IMR-90 (cell line): ENCODE results near the gene PRRC1. TPM values are rescaled to one million over a fixed set of nuclear protein-coding genes. Genes with fewer than 3 reads are reported as not detected.

ENCODE experiments used
- ATAC-seq: fragments of 200-7000 bp; cut with Tn5 transposase; 2 replicates; pipeline ENCODE4 v1.9.1; 2020; ENCODE audit warnings: low read depth, mild to moderate bottlenecking, moderate library complexity
- BruUV-seq: library from RNA; stranded (reverse); fragments of 400-500 nt; replicated peaks from 2 replicates; lab custom pipeline; 2021; lab: Mats Ljungman, UMichigan
- CTCF ChIA-PET: fragments of 300-600 bp; formaldehyde crosslinking; extraction: SDS; loops from one replicate; lab custom pipeline; 2021; ENCODE audit warnings: antibody characterized with exemption; lab: Yijun Ruan, JAX
- POLR2A ChIA-PET: fragments of 300-600 bp; sonication (Branson Sonifier 250); formaldehyde crosslinking; loops from one replicate; lab custom pipeline; 2022; ENCODE audit warnings: antibody characterized with exemption; ENCODE audit not compliant: unreplicated experiment; lab: Charles Lee
- DNase-seq: peaks from one replicate; pipeline ENCODE4 v3.0.0; 2013
- H2AFZ ChIP-seq: replicated peaks from 2 replicates; pipeline ENCODE3; 2013; ENCODE audit warnings: low read length, mild to moderate bottlenecking; ENCODE audit not compliant: poor library complexity
- H2AK5ac ChIP-seq: 2 replicates; pipeline ENCODE4 v1.6.1; 2013; ENCODE audit warnings: low read depth, low read length, inconsistent platforms
- H2AK9ac ChIP-seq: replicated peaks from 2 replicates; pipeline ENCODE3; 2013; ENCODE audit warnings: mild to moderate bottlenecking, low read depth, low read length, moderate library complexity; ENCODE audit not compliant: poor library complexity
- H2BK120ac ChIP-seq: 2 replicates; pipeline ENCODE4 v1.6.1; 2013; ENCODE audit warnings: low read depth, low read length, inconsistent platforms
- H2BK15ac ChIP-seq: 3 replicates; pipeline ENCODE4 v1.6.1; 2013; ENCODE audit warnings: low read depth, low read length, inconsistent platforms
- H2BK20ac ChIP-seq: 2 replicates; pipeline ENCODE4 v1.6.1; 2013; ENCODE audit warnings: low read depth, mild to moderate bottlenecking, inconsistent platforms, low read length, moderate library complexity
- H2BK5ac ChIP-seq: 2 replicates; pipeline ENCODE4 v1.6.1; 2013; ENCODE audit warnings: mild to moderate bottlenecking, low read depth, low read length, inconsistent platforms; ENCODE audit not compliant: poor library complexity, severe bottlenecking
- H3K14ac ChIP-seq: replicated peaks from 2 replicates; pipeline ENCODE4 v1.6.1; 2013; ENCODE audit warnings: low read depth, low read length, inconsistent platforms
- H3K18ac ChIP-seq: 2 replicates; pipeline ENCODE4 v1.6.1; 2013; ENCODE audit warnings: low read depth, low read length, control low read depth
- H3K23ac ChIP-seq: 2 replicates; pipeline ENCODE4 v1.6.1; 2013; ENCODE audit warnings: low read depth, low read length, inconsistent platforms
- H3K27ac ChIP-seq: 2 replicates; pipeline ENCODE4 v1.5.1; 2013; ENCODE audit warnings: mild to moderate bottlenecking, control low read depth, low read length; ENCODE audit not compliant: insufficient read depth
- H3K27me3 ChIP-seq: 2 replicates; pipeline ENCODE4 v1.6.1; 2013; ENCODE audit warnings: low read length; ENCODE audit not compliant: control insufficient read depth, insufficient read depth
- H3K36me3 ChIP-seq: 2 replicates; pipeline ENCODE4 v1.6.1; 2013; ENCODE audit warnings: low read length, mixed read lengths; ENCODE audit not compliant: control insufficient read depth, insufficient read depth
- H3K4ac ChIP-seq: 2 replicates; pipeline ENCODE4 v1.6.1; 2013; ENCODE audit warnings: low read depth, low read length, inconsistent platforms
- H3K4me1 ChIP-seq: 2 replicates; pipeline ENCODE4 v1.6.1; 2013; ENCODE audit warnings: low read length, mixed read lengths; ENCODE audit not compliant: control insufficient read depth, insufficient read depth
- H3K4me2 ChIP-seq: 2 replicates; pipeline ENCODE4 v1.6.1; 2013; ENCODE audit warnings: low read depth, mild to moderate bottlenecking, control low read depth, low read length, moderate library complexity
- H3K4me3 ChIP-seq: 2 replicates; pipeline ENCODE4 v1.5.1; 2013; ENCODE audit warnings: low read depth, mild to moderate bottlenecking, control low read depth, low read length, moderate library complexity; ENCODE audit not compliant: insufficient read depth
- H3K56ac ChIP-seq: 2 replicates; pipeline ENCODE4 v1.6.1; 2013; ENCODE audit warnings: low read length, inconsistent platforms; ENCODE audit not compliant: insufficient read depth; ENCODE audit errors: extremely low read depth
- H3K79me1 ChIP-seq, 2 experiments: 2 replicates each; pipeline ENCODE4 v1.6.1; 2013; ENCODE audit warnings: low read length in 2 of 2, inconsistent platforms in 1 of 2, low read depth in 1 of 2
- H3K9ac ChIP-seq: 2 replicates; pipeline ENCODE4 v1.6.1; 2013; ENCODE audit warnings: low read depth, low read length, control low read depth
- H3K9me1 ChIP-seq: 2 replicates; pipeline ENCODE4 v1.6.1; 2013; ENCODE audit warnings: low read length, inconsistent platforms; ENCODE audit not compliant: insufficient read depth
- H3K9me3 ChIP-seq: 2 replicates; pipeline ENCODE4 v1.6.1; 2013; ENCODE audit warnings: low read length; ENCODE audit not compliant: control insufficient read depth, insufficient read depth
- H4K20me1 ChIP-seq: 2 replicates; pipeline ENCODE4 v1.6.1; 2013; ENCODE audit warnings: low read length, inconsistent platforms; ENCODE audit not compliant: insufficient read depth
- H4K5ac ChIP-seq: 2 replicates; pipeline ENCODE4 v1.6.1; 2013; ENCODE audit warnings: mild to moderate bottlenecking, low read depth, low read length, control low read depth
- H4K8ac ChIP-seq, 2 experiments: 2 replicates each; pipeline ENCODE4 v1.6.1; 2013; ENCODE audit warnings: low read depth in 2 of 2, low read length in 2 of 2, control low read depth in 1 of 2, inconsistent platforms in 1 of 2
- H4K91ac ChIP-seq: 2 replicates; pipeline ENCODE4 v1.6.1; 2013; ENCODE audit warnings: low read depth, low read length, inconsistent platforms; ENCODE audit not compliant: insufficient read depth
- BHLHE40 ChIP-seq: fragments of 150-350 bp; IDR thresholded peaks from 2 replicates; pipeline ENCODE4 v1.6.1; 2016; ENCODE audit warnings: mild to moderate bottlenecking, low read depth, low read length
- CEBPB ChIP-seq: IDR thresholded peaks from 2 replicates; pipeline ENCODE4 v1.6.1; 2012; ENCODE audit warnings: low read depth, low read length, improper control_type of control experiment
- FOS ChIP-seq: fragments of 150-350 bp; IDR thresholded peaks from 2 replicates; pipeline ENCODE4 v1.6.1; 2016; ENCODE audit warnings: low read depth, low read length
- MAFK ChIP-seq: IDR thresholded peaks from 2 replicates; pipeline ENCODE4 v1.6.1; 2012; ENCODE audit warnings: low read depth, low read length, improper control_type of control experiment
- MAZ ChIP-seq: IDR thresholded peaks from 2 replicates; pipeline ENCODE4 v1.6.1; 2012; ENCODE audit warnings: low read depth, mild to moderate bottlenecking, low read length, improper control_type of control experiment, moderate library complexity, borderline replicate concordance
- MXI1 ChIP-seq: IDR thresholded peaks from 2 replicates; pipeline ENCODE4 v1.6.1; 2012; ENCODE audit warnings: low read depth, mild to moderate bottlenecking, low read length, moderate library complexity, borderline replicate concordance
- NFE2L2 ChIP-seq: fragments of 150-350 bp; IDR thresholded peaks from 2 replicates; pipeline ENCODE4 v1.6.1; 2016; ENCODE audit warnings: low read depth, mild to moderate bottlenecking, low read length
- POLR2A ChIP-seq: IDR thresholded peaks from 2 replicates; pipeline ENCODE4 v1.6.1; 2012; ENCODE audit warnings: mild to moderate bottlenecking, low read depth, low read length
- RCOR1 ChIP-seq: IDR thresholded peaks from 2 replicates; pipeline ENCODE4 v1.6.1; 2012; ENCODE audit warnings: mild to moderate bottlenecking, low read length, improper control_type of control experiment; ENCODE audit not compliant: insufficient replicate concordance
- RFX5 ChIP-seq: IDR thresholded peaks from 2 replicates; pipeline ENCODE4 v1.8.0; 2012; ENCODE audit warnings: low read depth, mild to moderate bottlenecking, low read length, moderate library complexity
- WGBS, 2 experiments: methylation state at CpG; one replicate each; pipeline versions ENCODE4 v1.1.5 to v1.1.7; 2013; ENCODE audit warnings: missing lambda C conversion rate in 2 of 2; ENCODE audit not compliant: insufficient read length in 1 of 2; ENCODE audit errors: extremely low coverage in 2 of 2; 5-methylcytosine and 5-hydroxymethylcytosine counted together
- dilution Hi-C: fragments of 300-500 bp; cut with HindIII; formaldehyde crosslinking; loops from one replicate; pipeline ENCODE4 v1.14.3; 2018; ENCODE audit warnings: low sequenced_read_pairs; ENCODE audit not compliant: unreplicated experiment
- in situ Hi-C: fragments of 300-500 bp; cut with MboI; formaldehyde crosslinking; loops from 3 replicates; pipeline ENCODE4 v1.14.3; 2019; ENCODE audit warnings: low sequenced_read_pairs, inconsistent platforms, mixed read lengths
- intact Hi-C: fragments of 100-400 bp; cut with micrococcal nuclease; formaldehyde crosslinking; loops from 2 replicates; pipeline ENCODE4 v1.10.0; 2022
- polyA plus RNA-seq, 3 experiments: library from polyadenylated mRNA; depleted of rRNA; stranded (reverse); fragments of >200 nt; gene quantifications; 2 replicates each; pipeline ENCODE4 v1.2.3, GENCODE V29; 2012; ENCODE audit warnings: low replicate concordance in 1 of 3
- total RNA-seq: library from RNA; depleted of rRNA; stranded (reverse); fragments of >200 nt; gene quantifications from 2 replicates; pipeline ENCODE4 v1.2.3, GENCODE V29; 2012
- TF ChIP-seq, protein P1 (sequence below): fragments of 150-350 bp; IDR thresholded peaks from 2 replicates; pipeline ENCODE4 v1.6.1; 2017; ENCODE audit warnings: mild to moderate bottlenecking, antibody characterized with exemption, low read length, low read depth
- TF ChIP-seq, protein P2 (sequence below): fragments of 150-350 bp; IDR thresholded peaks from 2 replicates; pipeline ENCODE4 v1.6.1; 2016; ENCODE audit warnings: low read depth, mild to moderate bottlenecking, low read length, moderate library complexity, borderline replicate concordance
- TF ChIP-seq, protein P3 (sequence below): conservative IDR thresholded peaks from 2 replicates; pipeline ENCODE4 v1.5.1; 2012; ENCODE audit warnings: mild to moderate bottlenecking, low read depth, low read length, improper control_type of control experiment

Gene PRRC1
- total and polyA plus RNA-seq, 2 of the 4 experiments (the other 2 are of a cell fraction) = 46.8 to 63.1 TPM

DNA sequence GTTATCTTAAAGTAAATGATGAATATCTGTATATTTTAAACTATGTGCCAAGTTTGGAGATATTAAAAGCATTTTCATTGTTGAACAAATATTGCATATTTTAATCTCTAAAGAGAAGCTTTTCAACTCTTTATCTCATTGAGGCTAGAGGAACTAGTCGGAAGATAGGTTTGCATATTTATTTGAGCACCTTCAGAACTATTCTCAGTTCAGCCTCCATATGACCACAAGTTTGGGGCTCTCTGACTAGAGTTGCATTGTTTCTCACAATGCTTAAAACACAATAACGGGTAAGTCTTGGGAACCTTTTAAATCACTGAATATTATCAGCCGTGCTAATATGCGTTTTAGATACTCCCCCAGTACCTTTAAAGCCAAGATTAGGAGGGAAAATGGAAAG, 84.2 kb downstream of the PRRC1 start:
- H3K27ac ChIP-seq = no peak overlapping the region
- CTCF ChIA-PET = no interaction called here
- H2BK5ac ChIP-seq = no peak overlapping the region

More for the DNA sequence above, 84.2 kb downstream of the PRRC1 start:
- TF ChIP-seq MAFK (no peak), MXI1 (no peak), BHLHE40 (no peak), NFE2L2 (no peak), MAZ (no peak), RFX5 (no peak), CEBPB (no peak), POLR2A (no peak), FOS (no peak), RCOR1 (no peak)
- TF ChIP-seq, protein P1, sequence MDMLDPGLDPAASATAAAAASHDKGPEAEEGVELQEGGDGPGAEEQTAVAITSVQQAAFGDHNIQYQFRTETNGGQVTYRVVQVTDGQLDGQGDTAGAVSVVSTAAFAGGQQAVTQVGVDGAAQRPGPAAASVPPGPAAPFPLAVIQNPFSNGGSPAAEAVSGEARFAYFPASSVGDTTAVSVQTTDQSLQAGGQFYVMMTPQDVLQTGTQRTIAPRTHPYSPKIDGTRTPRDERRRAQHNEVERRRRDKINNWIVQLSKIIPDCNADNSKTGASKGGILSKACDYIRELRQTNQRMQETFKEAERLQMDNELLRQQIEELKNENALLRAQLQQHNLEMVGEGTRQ = no peak
- TF ChIP-seq, protein P2, sequence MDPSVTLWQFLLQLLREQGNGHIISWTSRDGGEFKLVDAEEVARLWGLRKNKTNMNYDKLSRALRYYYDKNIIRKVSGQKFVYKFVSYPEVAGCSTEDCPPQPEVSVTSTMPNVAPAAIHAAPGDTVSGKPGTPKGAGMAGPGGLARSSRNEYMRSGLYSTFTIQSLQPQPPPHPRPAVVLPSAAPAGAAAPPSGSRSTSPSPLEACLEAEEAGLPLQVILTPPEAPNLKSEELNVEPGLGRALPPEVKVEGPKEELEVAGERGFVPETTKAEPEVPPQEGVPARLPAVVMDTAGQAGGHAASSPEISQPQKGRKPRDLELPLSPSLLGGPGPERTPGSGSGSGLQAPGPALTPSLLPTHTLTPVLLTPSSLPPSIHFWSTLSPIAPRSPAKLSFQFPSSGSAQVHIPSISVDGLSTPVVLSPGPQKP = no peak
- TF ChIP-seq, protein P3, sequence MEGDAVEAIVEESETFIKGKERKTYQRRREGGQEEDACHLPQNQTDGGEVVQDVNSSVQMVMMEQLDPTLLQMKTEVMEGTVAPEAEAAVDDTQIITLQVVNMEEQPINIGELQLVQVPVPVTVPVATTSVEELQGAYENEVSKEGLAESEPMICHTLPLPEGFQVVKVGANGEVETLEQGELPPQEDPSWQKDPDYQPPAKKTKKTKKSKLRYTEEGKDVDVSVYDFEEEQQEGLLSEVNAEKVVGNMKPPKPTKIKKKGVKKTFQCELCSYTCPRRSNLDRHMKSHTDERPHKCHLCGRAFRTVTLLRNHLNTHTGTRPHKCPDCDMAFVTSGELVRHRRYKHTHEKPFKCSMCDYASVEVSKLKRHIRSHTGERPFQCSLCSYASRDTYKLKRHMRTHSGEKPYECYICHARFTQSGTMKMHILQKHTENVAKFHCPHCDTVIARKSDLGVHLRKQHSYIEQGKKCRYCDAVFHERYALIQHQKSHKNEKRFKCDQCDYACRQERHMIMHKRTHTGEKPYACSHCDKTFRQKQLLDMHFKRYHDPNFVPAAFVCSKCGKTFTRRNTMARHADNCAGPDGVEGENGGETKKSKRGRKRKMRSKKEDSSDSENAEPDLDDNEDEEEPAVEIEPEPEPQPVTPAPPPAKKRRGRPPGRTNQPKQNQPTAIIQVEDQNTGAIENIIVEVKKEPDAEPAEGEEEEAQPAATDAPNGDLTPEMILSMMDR = no peak
- Histone ChIP-seq H2AK5ac (no peak overlapping the region), H3K14ac (no peak overlapping the region), H3K4me3 (no peak overlapping the region), H2BK120ac (no peak overlapping the region), H3K4ac (no peak overlapping the region), H3K23ac (no peak overlapping the region), H4K5ac (no peak overlapping the region), H4K91ac (no peak overlapping the region), H2BK15ac (no peak overlapping the region), H3K4me2 (no peak overlapping the region), H2AK9ac (no peak overlapping the region), H3K9me1 (no peaks in the 10 kb centered on the region), H3K4me1 (no peaks in the 10 kb centered on the region), H3K9me3 (no peaks in the 10 kb centered on the region), H3K9ac (no peak overlapping the region), H2BK20ac (no peak overlapping the region), H3K18ac (no peak overlapping the region), H3K36me3 (no peaks in the 10 kb centered on the region), H4K8ac (no peak overlapping the region), H4K20me1 (no peaks in the 10 kb centered on the region), H3K56ac (no peak overlapping the region), H2AFZ (no peak overlapping the region), H3K27me3 (peaks cover 12% of the 10 kb centered on the region), H3K79me1 (no peaks in the 10 kb centered on the region)
- ATAC-seq (no peak), DNase-seq (no peak)
- no TSS peak for BruUV-seq
- in situ Hi-C loops = no loop called here
- intact Hi-C loops = no loop called here
- dilution Hi-C loops = no loop called here
- WGBS, 2 experiments = no CpG with 5 or more reads among the region's 4 CpGs
- POLR2A ChIA-PET = no interaction called here
